ENCODE results near the gene EPHB1.

EPHB1 gene

DNA sequence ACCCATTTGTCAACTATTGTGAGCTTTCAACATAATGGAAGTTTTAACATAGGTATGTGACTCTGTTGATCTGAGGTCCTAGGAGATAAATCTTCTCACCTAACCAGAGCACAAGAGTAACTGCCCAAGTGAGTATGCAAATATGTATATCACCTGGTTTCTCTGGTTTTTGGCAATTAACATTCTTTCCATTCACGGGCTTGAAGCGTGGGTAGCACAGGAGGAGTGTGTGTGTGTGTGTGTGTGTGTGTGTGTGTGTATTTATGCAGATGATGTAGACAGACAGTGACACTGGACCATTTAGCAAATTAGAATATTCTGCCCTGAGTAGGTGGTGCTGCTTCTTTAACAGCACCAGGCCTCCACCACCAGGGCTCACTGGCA lies 15.0 kb downstream of the EPHB1 start:
- no peak for DNase-seq

DNA sequence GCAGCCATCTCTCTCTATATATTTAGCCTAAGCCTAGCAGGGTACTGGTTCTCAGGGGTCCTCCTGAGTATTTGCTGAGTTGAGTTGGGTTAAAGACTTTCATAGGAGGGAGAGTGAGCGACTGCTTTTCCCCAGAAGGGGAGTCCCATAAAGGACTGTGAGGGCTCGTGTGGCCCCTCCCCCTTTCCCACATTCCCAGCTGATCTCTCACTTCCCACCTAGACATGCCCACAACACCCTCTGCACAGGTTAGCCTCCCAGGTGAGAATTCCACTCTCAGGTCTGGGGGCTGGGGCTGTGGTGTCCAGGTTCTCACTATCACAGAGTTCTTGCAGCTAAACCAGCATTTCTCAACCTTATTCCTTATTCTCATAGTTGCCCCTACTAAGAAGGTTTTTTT lies 15.8 kb downstream of the EPHB1 start:
- no peak for DNase-seq

DNA sequence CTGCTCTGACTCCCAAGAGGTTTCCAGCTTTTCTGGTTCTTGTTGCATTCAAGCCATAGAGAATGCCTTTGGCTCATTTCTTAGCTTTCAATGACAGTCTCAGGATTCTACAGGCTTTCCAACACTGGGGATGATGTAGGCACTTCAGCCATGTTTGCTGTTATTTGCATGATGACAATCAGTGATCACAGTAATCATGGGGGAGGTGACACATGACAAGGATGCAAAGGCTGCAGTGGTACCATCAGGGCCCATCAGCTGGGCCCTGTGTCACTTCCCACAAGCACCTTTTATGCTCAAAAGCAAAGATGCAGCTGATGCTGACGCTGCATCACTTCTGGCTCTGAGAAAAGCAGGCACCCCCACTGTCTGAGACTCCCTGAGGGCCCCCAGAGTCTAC lies 18.6 kb downstream of the EPHB1 start:
- DNase-seq, result no peak

DNA sequence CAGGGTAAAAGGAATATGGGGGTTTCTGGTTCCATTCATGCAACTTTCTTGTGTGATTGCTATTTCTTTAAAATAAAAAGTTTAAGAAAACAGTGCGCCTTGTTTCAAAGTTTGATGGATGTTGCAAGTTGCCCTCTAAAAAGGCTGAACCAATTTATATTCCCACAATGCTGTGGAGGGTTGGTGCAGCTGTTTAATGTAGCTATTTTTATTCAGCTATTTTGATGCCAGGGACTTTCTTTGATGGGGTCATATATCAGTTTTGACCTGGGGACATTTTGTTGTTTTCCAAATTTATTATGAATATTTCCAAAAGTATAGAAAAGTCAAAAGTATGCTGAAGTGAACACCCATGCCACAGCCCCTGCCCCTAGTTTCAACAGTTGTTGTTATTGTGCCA lies 20.5 kb downstream of the EPHB1 start:
- no peak for DNase-seq

GRCh38 chr3:134816623-134817022 lies 21.6 kb downstream of the EPHB1 start:
- DNase-seq, result no peak

DNA sequence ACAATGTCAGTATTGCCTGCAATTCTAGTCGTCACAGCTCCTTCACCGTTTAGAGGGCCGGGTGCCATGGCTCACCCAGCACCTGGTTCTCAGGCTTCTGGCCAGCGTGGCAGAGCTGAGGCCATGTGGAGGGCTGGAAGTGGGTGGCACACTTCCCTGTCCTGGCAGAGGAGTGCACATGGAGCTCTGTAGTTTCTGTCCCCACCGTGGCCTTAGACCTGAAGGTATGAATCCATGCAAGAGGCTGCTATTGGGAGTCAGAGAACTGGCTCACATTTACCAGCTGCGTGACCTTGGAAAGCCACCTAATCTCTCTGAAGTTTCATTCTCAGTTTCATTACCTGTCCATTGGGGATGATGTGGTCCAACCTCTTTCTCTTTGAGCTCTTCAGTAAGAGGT lies 22.2 kb downstream of the EPHB1 start:
- DNase-seq, result no peak

- DNase-seq, result no peak
Measured at GRCh38 chr3:134820994-134821393, 25.9 kb downstream of the EPHB1 start.

DNA sequence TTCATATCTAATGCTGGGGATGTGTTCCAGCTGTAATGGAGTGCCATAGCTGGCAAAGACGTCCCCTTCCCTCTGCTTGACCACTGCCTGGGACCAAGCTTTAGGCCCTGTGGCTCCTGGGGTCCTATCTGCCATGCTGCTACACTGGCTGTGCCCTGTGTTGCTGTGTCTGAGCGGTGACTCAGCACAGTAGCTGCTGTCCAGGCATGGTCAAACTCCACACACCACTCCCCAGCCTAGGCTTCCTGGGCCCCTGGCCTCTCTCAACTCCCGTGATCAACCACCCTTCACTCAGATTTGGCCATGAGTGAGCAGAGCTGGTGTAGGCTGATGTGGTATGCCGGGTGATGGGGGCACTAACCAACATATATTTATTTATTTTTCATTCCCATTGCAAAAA lies 27.0 kb downstream of the EPHB1 start:
- DNase-seq, result no peak

- DNase-seq, result no peak
Measured at GRCh38 chr3:134823679-134824078, 28.6 kb downstream of the EPHB1 start.

DNA sequence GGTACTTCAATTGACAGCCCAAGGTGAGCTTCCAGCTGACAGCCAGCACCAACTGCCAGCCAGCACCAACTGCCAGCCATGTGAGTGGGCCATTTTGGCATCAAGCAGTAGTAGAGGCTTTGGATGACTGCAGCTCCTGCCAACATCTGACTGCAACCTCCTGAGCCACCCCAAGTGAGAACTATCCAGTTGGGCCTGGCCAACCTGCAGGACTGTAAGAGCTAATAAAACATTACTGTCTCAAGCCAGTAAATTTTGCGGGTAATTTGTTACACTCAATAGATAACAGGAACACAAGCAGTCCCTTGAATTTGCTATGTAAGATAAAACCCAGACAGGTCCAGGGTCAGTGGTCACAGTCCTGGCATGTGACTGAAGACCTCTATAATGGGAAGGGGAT lies 29.7 kb downstream of the EPHB1 start:
- DNase-seq, result no peak

- no peak for DNase-seq
Measured at GRCh38 chr3:134827213-134827612, 32.2 kb downstream of the EPHB1 start.

- DNase-seq, result no peak
Measured at GRCh38 chr3:134829721-134830120, 34.7 kb downstream of the EPHB1 start.

GRCh38 chr3:134832585-134832984 lies 37.5 kb downstream of the EPHB1 start:
- DNase-seq, result no peak

GRCh38 chr3:134833453-134834163 lies 38.5 kb downstream of the EPHB1 start:
- DNase-seq, result no peak

GRCh38 chr3:134836921-134837320 lies 41.9 kb downstream of the EPHB1 start:
- DNase-seq, result no peak

DNA sequence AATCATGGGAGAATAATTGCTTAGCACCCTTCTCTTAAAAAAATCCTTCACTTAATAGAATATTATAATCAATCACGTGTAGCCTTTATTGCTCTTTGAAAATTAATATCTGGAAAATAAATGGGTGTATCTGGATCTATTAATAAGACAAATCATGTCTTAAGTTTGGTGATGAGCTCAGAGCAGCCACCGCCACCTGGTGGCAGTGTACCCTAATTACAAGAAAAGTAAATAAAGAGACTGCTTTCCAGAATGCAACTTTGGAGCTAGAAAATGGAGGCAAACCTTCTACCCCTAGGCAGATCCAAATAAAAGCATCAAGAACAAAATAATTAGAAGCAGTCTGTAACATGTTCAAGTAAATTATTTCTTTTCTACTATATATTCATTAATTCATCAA lies 43.5 kb downstream of the EPHB1 start:
- DNase-seq, result no peak

GRCh38 chr3:134839422-134839821 lies 44.4 kb downstream of the EPHB1 start:
- DNase-seq, result no peak

GRCh38 chr3:134839990-134840389 lies 44.9 kb downstream of the EPHB1 start:
- no peak for DNase-seq

- no peak for DNase-seq
Measured at GRCh38 chr3:134840459-134840858, 45.4 kb downstream of the EPHB1 start.

DNA sequence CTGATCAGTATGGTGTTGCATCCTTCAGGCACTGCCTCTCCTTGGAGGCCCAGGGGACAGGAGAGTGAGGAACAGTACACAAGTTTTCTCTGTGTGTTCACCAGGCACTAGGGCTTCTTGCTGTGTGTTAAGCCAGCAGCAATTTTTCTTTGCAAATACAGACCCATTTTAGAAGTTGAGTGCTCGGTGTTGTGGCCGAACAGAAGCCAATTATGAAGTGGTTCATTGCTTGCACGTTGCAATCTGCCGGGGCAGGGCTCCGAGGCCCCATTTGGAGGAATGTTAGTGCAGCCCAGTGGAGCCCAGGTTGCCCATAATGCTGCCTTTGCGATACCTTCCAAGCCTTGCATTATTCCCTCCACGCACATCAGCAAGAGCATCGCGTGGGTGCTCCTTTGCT lies 51.0 kb downstream of the EPHB1 start:
- no peak for DNase-seq

DNA sequence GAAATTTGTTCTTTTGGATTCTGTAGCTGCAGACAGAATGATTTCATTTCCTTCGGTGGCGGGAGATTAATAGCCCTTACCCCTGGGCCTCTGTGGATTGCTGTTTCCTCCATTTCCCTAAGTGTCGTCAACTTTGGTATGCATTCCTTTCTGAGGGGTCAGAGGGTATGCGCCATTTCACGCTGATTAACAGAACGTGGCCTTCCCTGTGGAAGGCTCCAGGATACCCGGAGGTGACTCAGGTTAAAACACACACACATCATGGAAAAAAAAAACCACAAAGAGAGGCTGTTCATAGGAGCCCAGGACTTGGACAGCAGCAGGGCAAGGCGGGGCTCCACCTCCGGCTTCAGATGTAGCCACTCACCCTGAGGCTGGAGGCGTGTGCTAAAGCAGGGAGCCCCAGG lies 51.9 kb downstream of the EPHB1 start:
- DNase-seq, result no peak

GRCh38 chr3:134847349-134847748 lies 52.3 kb downstream of the EPHB1 start:
- no peak for DNase-seq

DNA sequence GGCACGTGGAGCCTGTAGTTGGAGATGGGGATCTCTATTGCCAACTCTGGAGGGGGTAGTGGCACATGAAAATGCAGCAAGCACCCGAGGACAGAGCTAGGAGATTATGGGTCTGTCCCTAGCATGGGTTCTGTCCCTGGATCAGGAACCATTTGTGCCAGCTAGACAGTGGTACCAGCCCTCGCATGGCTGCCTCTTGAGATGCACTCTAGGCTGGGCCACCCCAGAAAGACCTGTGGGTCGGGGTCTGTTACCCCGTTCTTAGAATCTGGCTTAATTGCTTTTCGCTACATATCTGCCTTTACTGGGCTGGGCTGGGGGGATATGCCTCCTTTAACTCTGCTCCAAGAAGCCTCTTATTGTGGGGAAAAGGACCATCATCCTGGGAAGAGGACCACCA lies 54.5 kb downstream of the EPHB1 start:
- no peak for DNase-seq

DNA sequence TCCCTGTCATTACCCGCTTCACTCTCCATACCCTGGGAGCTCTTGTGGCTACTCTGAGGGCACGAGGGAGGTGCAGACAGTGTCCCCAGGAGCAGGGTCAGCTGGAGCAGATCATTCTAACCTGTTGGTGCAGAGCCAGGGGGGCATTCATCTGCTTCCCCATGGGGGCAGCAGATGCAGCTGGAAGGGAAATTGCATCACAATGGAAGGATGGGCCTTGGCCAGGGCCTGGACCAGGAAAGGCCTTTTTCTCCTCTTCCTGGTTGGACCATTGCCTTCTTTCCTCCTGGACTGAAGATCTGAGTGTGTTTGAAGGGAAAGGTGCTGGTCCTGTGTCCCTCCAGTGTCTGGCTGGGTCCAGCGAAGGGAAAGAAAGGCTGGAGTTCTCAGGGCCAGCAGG lies 55.7 kb downstream of the EPHB1 start:
- no peak for DNase-seq

- DNase-seq, result no peak
Measured at GRCh38 chr3:134852132-134852531, 57.1 kb downstream of the EPHB1 start.

DNA sequence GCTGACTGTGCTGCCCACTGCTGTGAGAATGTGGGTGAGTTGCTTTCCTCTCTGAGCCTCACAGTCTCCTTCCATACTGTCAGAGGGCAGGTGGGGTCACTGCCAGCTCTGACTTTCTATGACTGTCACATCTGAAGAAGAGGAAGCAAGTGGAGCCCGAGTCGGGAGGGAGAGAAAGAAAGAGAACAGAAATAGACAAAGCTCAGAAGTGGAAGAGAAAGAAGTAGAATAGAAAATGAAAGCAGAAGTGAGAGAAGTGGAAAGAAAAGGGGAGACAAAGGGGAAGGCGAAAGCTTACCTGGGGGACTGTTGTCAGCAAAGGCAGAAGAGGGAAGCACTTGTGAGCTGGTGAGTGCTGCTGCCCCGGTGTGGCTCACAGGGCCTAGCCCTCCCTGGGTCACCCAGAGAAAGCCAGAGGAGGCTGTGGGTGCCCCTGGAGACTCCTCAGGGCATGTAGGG lies 57.9 kb downstream of the EPHB1 start:
- no peak for DNase-seq
